GM10266 (cell line): Measurements from ENCODE around the gene TIMM10.

Experiments used
- DNase-seq: peaks from one replicate; pipeline ENCODE4 v3.0.0; 2012; ENCODE audit errors: extremely low spot score
- CTCF ChIP-seq: IDR thresholded peaks from 2 replicates; pipeline ENCODE4 v1.5.1; 2012; ENCODE audit warnings: mild to moderate bottlenecking, low read depth; ENCODE audit not compliant: control insufficient read depth, insufficient read depth; ENCODE audit errors: missing control alignments

Gene TIMM10

DNA sequence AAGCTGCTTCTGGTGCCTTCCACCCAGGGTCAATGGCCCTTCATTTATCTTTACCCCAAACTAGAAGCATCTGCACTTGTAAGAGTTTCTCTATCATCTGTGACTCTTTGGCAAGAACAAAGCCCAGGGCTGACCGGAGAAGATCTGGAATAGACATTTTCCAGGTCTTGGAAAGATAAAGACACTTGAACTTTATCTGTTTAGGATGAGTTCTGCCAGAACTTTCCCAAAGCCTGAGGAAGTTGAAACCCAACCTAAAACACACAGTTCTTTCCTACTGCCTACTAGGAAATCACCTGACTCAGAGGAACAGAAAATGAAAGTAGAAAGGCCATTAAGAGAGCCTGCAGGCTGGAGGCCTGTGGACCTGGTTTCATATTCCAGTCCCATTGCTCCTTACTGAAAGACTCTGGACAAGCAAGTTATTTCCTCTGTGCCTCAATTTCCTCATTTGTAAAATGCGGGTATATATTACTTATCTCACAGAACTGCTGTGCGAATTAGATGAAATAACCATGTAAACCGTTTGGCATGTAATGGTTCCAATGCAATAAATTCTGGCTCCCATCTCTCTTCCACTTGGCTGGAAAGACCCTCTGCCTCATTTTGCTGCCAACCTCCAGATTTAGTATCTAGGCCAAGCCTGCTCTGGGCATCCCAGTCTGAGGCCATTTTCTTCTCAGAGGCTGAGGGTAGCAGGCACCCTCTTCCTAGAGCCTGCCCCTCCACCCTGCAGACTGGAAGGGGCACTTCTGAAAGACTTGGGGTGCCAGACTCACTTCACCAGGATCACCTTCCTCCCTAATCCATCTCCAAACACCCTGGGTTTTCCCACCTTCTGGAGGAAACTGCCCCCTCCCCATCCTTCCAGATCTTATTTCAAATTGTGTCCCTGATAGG, 35.7 kb upstream of the TIMM10 start:
- peak; percentile 77 for DNase-seq
- TF ChIP-seq CTCF = no peak

GRCh38 chr11:57562596-57562995, 32.0 kb upstream of the TIMM10 start:
- no peak for DNase-seq
- no peak for TF ChIP-seq CTCF

- TF ChIP-seq CTCF = no peak
These were observed 29.6 kb upstream of the TIMM10 start for GRCh38 chr11:57560146-57560545.

DNA sequence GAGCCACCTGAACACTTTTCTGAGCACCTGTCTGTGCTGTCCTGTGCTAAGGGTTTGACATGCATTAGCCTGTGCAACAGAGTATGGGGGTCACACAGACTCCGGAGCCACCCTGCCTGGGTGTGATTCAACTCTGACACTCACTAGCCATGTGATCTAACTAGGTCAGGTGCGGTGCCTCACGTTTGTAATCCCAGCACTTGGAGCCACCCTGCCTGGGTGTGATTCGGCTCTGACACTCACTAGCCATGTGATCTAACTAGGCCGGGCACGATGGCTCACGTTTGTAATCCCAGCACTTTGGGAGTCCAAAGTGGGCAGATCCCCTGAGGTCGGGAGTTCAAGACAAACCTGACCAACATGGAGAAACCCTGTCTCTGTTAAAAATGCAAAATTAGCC, 25.5 kb upstream of the TIMM10 start:
- no peak for DNase-seq
- no peak for TF ChIP-seq CTCF

More at GRCh38 chr11:57560146-57560545, 29.6 kb upstream of the TIMM10 start:
- DNase-seq = no peak

DNA sequence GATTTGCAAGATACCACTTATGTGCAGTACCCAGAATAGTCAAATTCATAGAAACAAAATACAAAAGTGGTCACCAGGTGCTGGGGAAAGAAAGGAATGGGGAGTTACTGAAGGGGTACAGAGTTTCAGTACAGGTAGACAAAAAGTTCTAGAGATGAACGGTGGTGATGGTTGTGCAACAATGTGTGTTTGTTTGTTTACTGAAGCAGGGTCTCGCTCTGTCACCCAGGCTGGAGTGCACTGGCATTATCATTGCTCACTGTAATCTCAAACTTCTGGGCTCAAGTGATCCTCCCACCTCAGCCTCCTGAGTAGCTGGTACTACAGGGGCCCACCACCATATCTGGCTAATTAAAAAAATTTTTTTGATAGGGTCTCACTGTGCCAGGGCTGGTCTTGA, 24.8 kb upstream of the TIMM10 start:
- DNase-seq = no peak
- no peak for TF ChIP-seq CTCF

- TF ChIP-seq CTCF = no peak
- DNase-seq = no peak
These were observed 21.9 kb upstream of the TIMM10 start for GRCh38 chr11:57552479-57552878.

DNA sequence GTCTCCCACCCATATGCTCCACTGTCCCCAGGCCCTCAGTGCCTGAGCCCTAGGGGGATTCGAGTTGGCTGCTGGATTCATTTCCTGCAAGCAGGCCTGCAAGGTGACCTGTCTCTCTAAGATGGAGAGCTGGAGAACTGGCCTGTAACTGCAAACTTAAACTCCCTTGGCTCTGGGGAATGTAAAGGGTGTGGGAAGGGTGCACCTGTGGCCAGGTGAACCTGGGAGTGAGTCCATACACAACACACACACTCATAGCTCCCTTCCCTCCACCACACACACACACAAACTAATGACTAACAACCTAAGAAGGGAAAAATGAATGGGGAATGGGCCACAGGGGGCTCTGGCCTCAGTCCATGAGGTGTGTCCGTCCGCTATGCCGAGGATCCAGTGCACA, 21.4 kb upstream of the TIMM10 start:
- DNase-seq = no peak
- no peak for TF ChIP-seq CTCF
